GM19193 (cell line): ENCODE data around the gene LDLRAD2.

Experiments
- POLR2A ChIP-seq: IDR thresholded peaks from 4 replicates; pipeline ENCODE4 v1.6.1; 2011; ENCODE audit not compliant: insufficient read depth, insufficient read length; ENCODE audit errors: extremely low read depth

LDLRAD2 gene

GRCh38 chr1:21782868-21783678, 29.0 kb upstream of the LDLRAD2 start, which contains the start of gene USP48:
Gene USP48 (minus strand): TSS chr1:21783149. CDS start chr1:21782957, 192 bp downstream.
- TF ChIP-seq POLR2A, result peak; percentile 99

- TF ChIP-seq POLR2A, result no peak
Observed at GRCh38 chr1:21783679-21784603, 28.1 kb upstream of the LDLRAD2 start.

- no peak for TF ChIP-seq POLR2A
Observed at GRCh38 chr1:21786640-21787039, 25.4 kb upstream of the LDLRAD2 start.

GRCh38 chr1:21793104-21793503, 19.0 kb upstream of the LDLRAD2 start:
- no peak for TF ChIP-seq POLR2A

GRCh38 chr1:21794656-21795055, 17.4 kb upstream of the LDLRAD2 start:
- no peak for TF ChIP-seq POLR2A

GRCh38 chr1:21795075-21795474, 17.0 kb upstream of the LDLRAD2 start:
- no peak for TF ChIP-seq POLR2A

- TF ChIP-seq POLR2A, result no peak
Observed at GRCh38 chr1:21799730-21800129, 12.3 kb upstream of the LDLRAD2 start.

- TF ChIP-seq POLR2A, result no peak
Observed at GRCh38 chr1:21801100-21801499, 11.0 kb upstream of the LDLRAD2 start.

- TF ChIP-seq POLR2A, result no peak
Observed at GRCh38 chr1:21804536-21804935, 7.5 kb upstream of the LDLRAD2 start.

GRCh38 chr1:21813542-21813941, 1.5 kb downstream of the LDLRAD2 start:
- no peak for TF ChIP-seq POLR2A

- peak; percentile 15 for TF ChIP-seq POLR2A
Observed at GRCh38 chr1:21814241-21814918, 2.3 kb downstream of the LDLRAD2 start.

- no peak for TF ChIP-seq POLR2A
Observed at GRCh38 chr1:21814981-21815582, 3.0 kb downstream of the LDLRAD2 start.

- TF ChIP-seq POLR2A, result no peak
Observed at GRCh38 chr1:21815724-21816321, 3.8 kb downstream of the LDLRAD2 start.

- TF ChIP-seq POLR2A, result no peak
Observed at GRCh38 chr1:21816602-21817302, 4.7 kb downstream of the LDLRAD2 start.

- TF ChIP-seq POLR2A, result no peak
Observed at GRCh38 chr1:21818656-21819055, 6.6 kb downstream of the LDLRAD2 start.
